VCaP (cell line): Measurements from ENCODE around the gene CCNG2.

Experiments used
- H3K27ac ChIP-seq: fragments of 450-650 bp; 2 replicates; pipeline ENCODE4 v1.5.1; 2017
- TF ChIP-seq, protein P1 (sequence below): fragments of 450-650 bp; conservative IDR thresholded peaks from 2 replicates; pipeline ENCODE4 v1.5.1; 2017; ENCODE audit warnings: mild to moderate bottlenecking, moderate library complexity

CCNG2 gene

DNA sequence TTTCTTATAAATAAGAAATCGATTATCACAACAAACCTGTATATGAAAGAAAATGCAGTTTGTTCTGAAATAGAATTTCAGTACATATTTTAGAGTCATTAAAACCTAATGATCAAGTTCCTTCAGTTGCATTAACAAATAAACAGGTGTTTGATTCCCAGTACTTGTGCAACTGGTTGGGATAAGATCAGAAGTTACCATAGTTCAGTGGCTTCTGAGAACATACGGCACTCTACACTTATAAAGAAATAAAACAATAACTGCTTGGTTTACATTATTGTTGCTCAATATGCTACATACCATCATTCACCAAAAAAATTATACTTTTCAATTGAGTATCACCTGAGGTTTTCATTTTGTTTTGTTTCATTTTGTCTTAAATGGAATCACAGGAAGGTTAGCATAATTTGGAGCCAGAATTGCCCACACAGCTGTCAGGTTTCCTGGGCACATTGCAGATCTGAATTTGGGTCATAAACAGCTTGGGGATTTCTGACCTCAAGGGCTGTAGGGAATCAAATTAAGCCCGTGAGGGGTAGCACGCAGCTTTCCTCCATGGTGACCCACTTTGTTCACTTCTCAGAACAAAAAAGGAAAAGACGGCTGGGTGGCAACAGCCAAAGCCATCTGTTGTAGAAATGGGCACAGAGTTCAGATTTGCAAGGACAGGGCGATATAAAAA lies 14.9 kb upstream of the CCNG2 start:
- H3K27ac ChIP-seq = peak overlapping the region; percentile 99

DNA sequence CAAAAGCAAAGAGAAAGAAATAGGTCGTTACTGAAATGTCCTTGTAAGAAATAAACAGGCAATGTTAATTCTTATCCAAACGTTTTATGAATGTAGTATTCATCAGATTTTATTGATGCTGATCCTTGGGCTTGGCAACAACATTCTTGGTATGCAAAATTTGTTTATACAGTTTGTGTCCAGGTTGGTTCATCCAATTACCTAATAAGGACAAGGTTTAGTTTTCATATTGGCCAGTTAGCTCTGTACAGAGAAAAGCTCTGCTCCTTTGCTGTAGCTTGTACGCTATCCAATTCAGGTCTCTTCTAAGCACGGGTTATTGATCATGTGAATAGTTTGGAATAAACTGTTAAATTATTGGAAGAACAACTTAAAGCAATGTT lies 14.4 kb upstream of the CCNG2 start:
- TF ChIP-seq, protein P1, sequence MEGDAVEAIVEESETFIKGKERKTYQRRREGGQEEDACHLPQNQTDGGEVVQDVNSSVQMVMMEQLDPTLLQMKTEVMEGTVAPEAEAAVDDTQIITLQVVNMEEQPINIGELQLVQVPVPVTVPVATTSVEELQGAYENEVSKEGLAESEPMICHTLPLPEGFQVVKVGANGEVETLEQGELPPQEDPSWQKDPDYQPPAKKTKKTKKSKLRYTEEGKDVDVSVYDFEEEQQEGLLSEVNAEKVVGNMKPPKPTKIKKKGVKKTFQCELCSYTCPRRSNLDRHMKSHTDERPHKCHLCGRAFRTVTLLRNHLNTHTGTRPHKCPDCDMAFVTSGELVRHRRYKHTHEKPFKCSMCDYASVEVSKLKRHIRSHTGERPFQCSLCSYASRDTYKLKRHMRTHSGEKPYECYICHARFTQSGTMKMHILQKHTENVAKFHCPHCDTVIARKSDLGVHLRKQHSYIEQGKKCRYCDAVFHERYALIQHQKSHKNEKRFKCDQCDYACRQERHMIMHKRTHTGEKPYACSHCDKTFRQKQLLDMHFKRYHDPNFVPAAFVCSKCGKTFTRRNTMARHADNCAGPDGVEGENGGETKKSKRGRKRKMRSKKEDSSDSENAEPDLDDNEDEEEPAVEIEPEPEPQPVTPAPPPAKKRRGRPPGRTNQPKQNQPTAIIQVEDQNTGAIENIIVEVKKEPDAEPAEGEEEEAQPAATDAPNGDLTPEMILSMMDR = no peak
- peak overlapping the region; percentile 99 for H3K27ac ChIP-seq

More for the DNA sequence above, 14.9 kb upstream of the CCNG2 start:
- TF ChIP-seq, protein P1 = no peak

DNA sequence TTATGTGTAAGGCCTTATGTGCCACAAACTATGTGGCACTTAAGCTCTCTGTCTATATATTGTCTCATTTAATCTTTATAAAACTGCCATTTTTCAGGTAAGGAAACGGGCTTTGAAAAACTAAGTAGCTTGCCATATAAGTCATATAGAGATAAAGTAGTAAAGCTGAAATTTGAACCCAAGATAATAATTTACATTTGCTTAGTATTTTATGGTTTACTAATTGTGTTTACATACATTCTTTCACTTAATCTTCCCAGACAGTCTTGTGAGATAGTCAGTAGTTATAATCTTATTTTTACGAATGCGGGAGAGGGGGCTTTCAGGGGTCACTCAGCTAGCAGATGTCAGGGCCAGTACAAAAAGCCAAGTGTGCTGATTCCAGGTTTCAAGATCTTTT lies 13.9 kb upstream of the CCNG2 start:
- peak overlapping the region; percentile 99 for H3K27ac ChIP-seq
- TF ChIP-seq, protein P1 = no peak

DNA sequence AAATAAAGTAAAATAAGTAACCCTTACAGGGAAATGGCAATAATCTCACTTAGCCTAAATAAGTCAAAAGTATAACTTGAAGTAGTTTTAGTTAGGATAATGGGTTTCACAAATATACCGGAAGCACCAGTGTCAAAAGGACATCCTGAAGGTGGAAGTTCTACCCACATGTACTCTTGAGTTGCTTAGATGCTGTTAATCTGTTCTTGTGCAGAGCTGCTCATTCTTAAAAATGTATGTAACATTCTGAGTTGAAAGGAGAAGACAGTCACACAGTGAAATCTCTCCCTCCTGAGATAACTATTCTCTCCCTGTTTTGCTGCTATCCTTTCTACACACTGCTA lies 11.2 kb upstream of the CCNG2 start:
- H3K27ac ChIP-seq = peak overlapping the region; percentile 99
- TF ChIP-seq, protein P1 = no peak

DNA sequence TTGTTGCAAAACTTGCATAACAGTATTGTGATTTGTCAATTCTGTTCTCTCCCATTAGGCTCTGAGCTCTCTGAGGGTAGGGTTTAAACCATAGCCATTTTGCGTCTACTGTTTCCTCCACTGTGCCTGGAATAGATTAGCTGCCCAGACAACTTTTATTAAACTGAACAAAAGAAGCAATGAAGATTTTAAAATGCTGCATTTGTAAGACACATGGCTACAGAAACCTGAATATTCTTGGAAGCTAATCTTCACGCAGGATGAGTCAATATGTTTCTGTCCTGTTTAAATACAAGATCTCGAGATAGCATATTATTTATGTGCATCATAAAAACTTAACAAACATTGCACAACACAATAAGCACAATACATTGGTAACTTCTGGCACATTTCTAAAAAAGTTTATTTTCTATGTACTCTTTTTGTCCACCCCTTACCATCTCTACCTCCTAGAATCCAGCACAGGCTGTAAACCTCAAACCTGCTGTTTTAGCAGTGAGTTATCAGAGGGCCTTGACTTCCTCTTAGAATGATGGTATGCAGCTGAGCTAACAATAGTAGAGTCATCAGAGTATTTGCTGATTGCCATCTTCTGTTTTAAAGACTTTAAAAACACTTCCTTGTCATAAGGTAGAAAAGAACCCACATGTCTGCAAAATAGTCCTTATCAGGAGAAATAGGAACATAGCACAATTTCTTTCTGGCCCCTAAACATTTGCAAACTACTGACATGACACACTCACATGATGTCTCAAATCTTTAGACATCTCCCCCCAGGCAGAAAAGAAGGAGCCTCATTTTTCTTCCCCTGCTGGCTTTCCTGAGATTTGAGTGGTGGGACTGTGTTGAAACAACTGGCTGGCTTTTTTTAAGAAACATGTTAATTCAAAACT lies 10.6 kb upstream of the CCNG2 start:
- TF ChIP-seq, protein P1 = no peak
- peak overlapping the region; percentile 99 for H3K27ac ChIP-seq

DNA sequence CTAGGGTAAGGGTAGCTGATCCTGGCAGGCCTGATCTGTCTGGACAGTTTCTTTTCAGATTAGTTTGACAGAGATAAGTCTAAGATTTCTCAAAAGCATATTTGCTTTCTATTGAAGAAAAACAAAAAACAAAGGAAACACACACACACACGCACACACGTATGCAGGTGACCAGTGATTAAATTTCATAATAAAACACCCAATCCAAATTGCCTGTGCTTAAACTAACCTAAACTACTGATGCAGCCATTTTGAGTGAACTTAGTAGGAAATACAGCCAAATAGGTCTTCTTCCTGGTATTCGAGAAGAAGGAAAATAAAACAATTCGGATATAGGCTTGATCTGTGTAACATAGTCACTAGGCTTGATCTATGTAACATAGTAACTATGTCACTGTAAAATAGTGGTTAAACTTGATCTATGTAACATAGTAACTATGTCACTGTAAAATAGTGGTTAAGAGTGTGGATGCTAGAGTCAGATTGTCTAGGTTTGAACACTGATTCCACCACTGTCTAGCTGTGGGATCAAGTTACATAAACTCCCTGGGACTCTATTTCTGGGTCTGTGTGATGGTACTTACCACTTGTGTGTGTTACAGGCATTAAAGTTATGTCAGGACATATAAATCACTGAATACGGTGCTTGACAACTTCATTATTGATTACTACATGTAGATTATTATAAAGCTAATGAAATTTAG lies 9.8 kb upstream of the CCNG2 start:
- H3K27ac ChIP-seq = peak overlapping the region; percentile 99
- TF ChIP-seq, protein P1 = no peak

DNA sequence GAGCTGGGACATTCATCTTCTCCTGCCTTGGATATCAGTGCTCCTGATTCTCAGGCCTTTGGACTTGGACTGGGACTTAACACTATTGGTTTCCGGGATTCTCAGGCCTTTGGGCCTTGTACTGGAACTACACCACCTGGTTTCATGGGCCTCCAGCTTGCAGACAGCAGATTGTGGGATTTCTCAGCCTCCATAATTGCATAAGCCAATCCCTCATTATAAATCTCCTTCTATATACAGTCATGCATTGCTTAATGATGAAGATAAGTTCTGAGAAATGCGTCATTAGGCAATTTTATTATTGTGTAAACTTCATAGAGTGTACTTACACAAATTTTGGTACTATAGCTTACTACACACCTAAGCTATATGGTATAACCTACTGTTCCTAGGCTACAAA lies 8.9 kb upstream of the CCNG2 start:
- H3K27ac ChIP-seq = peak overlapping the region; percentile 99
- TF ChIP-seq, protein P1 = no peak
